ENCODE results near the gene C5orf58. TPM values are rescaled to one million over a fixed set of nuclear protein-coding genes. Genes with fewer than 3 reads are reported as not detected.

C5orf58 gene
- total and polyA plus RNA-seq, 4 experiments from 2014 or later = 2.4 TPM; not detected in 3

DNA sequence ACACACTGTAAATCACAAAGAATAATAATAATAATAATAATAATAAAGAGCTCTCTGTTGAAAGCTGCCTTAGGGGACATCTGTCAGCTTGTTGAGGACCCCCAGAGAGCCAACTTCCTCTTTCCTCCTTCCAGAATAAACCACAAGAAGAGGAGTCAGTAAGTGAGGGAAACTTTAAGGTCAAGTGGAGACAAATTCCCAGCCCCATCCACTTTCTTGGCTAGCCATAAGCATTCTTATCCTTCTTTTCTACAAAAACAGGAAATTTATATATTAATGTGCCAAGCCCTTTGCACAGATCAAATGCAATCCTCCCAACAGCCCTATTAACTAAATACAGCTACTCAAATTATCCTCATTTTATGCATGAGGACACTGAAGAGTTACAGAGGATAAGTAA is 9.4 kb upstream of the C5orf58 start:
- Histone ChIP-seq H3K4me3 (ENCODE audit: low read length in 2 of 2) (no peak overlapping the region), H3K36me3 (ENCODE audit: insufficient read depth, low read length) (no peaks in the 10 kb centered on the region), H3K27ac (ENCODE audit: low read depth, low read length) (no peak overlapping the region), H3K27me3 (ENCODE audit: insufficient read depth, low read length) (no peaks in the 10 kb centered on the region), H3K4me1 (ENCODE audit: insufficient read depth, low read length) (no peaks in the 10 kb centered on the region), H3K9me3 (ENCODE audit: control insufficient read depth in 1 of 2, low read length in 2 of 2) (no peaks in the 10 kb centered on the region)
- DNase-seq = no peak
- H3K36me3 Mint-ChIP-seq = no peaks in the 10 kb centered on the region
- CTCF ChIA-PET (ENCODE audit: partially characterized antibody) = interaction anchor here (0.9 to 20.7 kb wide), 14 partner anchors 14 to 410 kb away, joined by 3 to 374 read pairs (median 5); no protein-coding TSS in a partner anchor
- H3K4me1 Mint-ChIP-seq = peaks cover 3 to 4% (median 3%) of the 10 kb centered on the region in 4 donors
- intact Hi-C loops (cut with micrococcal nuclease) = loop anchor here (10.0 kb wide), 1 partner anchor 119 kb away; the partner anchor contains the start of gene FOXI1
- no peaks in the 10 kb centered on the region for H3K27me3 Mint-ChIP-seq
- no peaks in the 10 kb centered on the region for H3K9me3 Mint-ChIP-seq
- no peak overlapping the region for H3K27ac Mint-ChIP-seq
- POLR2A ChIA-PET (ENCODE audit: partially characterized antibody) = interaction anchor here (1.0 kb wide), 1 partner anchor 50 kb away, joined by 3 read pairs; no protein-coding TSS in a partner anchor
- H3K4me3 Mint-ChIP-seq = no peak overlapping the region

GRCh38 chr5:170223906-170224305 is 8.9 kb upstream of the C5orf58 start:
- Mint-ChIP-seq H3K4me1 (peaks cover 3 to 4% (median 3%) of the 10 kb centered on the region in 4 donors), H3K27ac (no peak overlapping the region), H3K4me3 (no peak overlapping the region), H3K27me3 (no peaks in the 10 kb centered on the region), H3K36me3 (no peaks in the 10 kb centered on the region), H3K9me3 (no peaks in the 10 kb centered on the region)
- Histone ChIP-seq H3K4me1 (ENCODE audit: insufficient read depth, low read length) (no peaks in the 10 kb centered on the region), H3K9me3 (ENCODE audit: control insufficient read depth in 1 of 2, low read length in 2 of 2) (no peaks in the 10 kb centered on the region), H3K4me3 (ENCODE audit: low read length in 2 of 2) (no peak overlapping the region), H3K27me3 (ENCODE audit: insufficient read depth, low read length) (no peaks in the 10 kb centered on the region), H3K36me3 (ENCODE audit: insufficient read depth, low read length) (no peaks in the 10 kb centered on the region), H3K27ac (ENCODE audit: low read depth, low read length) (no peak overlapping the region)
- ChIA-PET POLR2A (ENCODE audit: partially characterized antibody) (interaction anchor here (1.0 kb wide), 1 partner anchor 49 kb away, joined by 3 read pairs; no protein-coding TSS in a partner anchor), CTCF (ENCODE audit: partially characterized antibody) (interaction anchor here (0.9 to 20.7 kb wide), 15 partner anchors 13 to 410 kb away, joined by 3 to 374 read pairs (median 6); no protein-coding TSS in a partner anchor)
- no peak for DNase-seq
- intact Hi-C loops (cut with micrococcal nuclease) = loop anchor here (10.0 kb wide), 1 partner anchor 119 kb away; the partner anchor contains the start of gene FOXI1

DNA sequence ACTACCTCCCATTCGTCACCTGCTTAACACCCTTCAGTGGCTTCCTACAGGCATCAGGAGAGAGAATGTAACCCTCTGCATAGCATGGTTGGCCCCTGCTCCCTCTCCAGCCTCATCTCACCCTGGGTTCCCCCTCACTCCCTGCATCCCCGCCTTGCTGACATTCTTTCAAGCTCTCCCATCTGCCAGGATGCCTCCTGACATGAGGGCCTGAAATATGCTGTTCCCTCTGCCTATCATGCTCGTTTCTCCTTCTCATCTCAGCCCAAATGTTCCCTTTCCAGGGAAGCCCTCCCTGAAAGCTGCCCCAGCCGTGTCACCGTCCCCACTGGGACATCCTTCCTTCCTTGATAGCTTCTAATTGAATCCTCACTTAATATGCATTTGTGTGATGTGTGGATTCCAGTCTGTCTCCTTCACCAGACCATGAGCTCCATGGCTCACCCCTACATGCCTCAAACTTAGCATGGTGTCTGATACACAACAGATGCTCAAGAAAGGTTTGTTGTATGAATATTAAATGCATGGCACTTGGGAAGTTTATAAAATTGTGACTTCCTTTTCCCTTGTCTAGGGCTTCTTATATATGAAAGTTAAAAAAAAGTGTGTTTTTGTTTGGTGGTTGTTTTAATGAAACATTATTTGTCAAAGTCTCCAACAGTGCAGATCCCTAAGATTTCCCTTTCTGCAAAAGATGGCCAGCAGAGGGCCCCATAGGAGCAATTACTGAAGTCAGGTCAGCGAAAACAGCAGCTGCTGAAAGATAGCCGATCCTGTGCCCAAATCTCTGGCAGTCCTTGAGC is 7.3 kb upstream of the C5orf58 start:
- Histone ChIP-seq H3K27ac (ENCODE audit: low read depth, low read length) (no peak overlapping the region), H3K36me3 (ENCODE audit: insufficient read depth, low read length) (no peaks in the 10 kb centered on the region), H3K27me3 (ENCODE audit: insufficient read depth, low read length) (no peaks in the 10 kb centered on the region), H3K9me3 (ENCODE audit: control insufficient read depth in 1 of 2, low read length in 2 of 2) (no peaks in the 10 kb centered on the region), H3K4me1 (ENCODE audit: insufficient read depth, low read length) (no peaks in the 10 kb centered on the region), H3K4me3 (ENCODE audit: low read length in 2 of 2) (no peak overlapping the region)
- ChIA-PET CTCF (ENCODE audit: partially characterized antibody) (interaction anchor here (0.8 to 20.7 kb wide), 30 partner anchors 8 to 408 kb away, joined by 3 to 374 read pairs (median 6); partner anchors contain the start of gene LCP2), POLR2A (ENCODE audit: partially characterized antibody) (interaction anchor here (0.7 to 4.7 kb wide), 10 partner anchors 11 to 113 kb away, joined by 3 to 35 read pairs (median 6); no protein-coding TSS in a partner anchor)
- intact Hi-C loops (cut with micrococcal nuclease) = loop anchor here (1.0 to 10.0 kb wide), 7 partner anchors 29 to 407 kb away; partner anchors contain the start of gene FOXI1
- no peaks in the 10 kb centered on the region for H3K27me3 Mint-ChIP-seq
- peak; percentile 65 to 73 (median 69) for DNase-seq
- peak overlapping the region in 1 of 8 donors; percentile 14 for H3K4me3 Mint-ChIP-seq
- H3K9me3 Mint-ChIP-seq = no peaks in the 10 kb centered on the region
- H3K4me1 Mint-ChIP-seq = peaks cover 3 to 4% (median 3%) of the 10 kb centered on the region in 4 donors
- no peaks in the 10 kb centered on the region for H3K36me3 Mint-ChIP-seq
- H3K27ac Mint-ChIP-seq = peak overlapping the region in 3 of 7 donors; percentile 29 to 71 (median 70)

- peaks cover 3 to 4% (median 3%) of the 10 kb centered on the region in 4 donors for H3K4me1 Mint-ChIP-seq
- H3K4me3 Mint-ChIP-seq = peak overlapping the region in 1 of 8 donors; percentile 14
- intact Hi-C loops (cut with micrococcal nuclease) = loop anchor here (1.0 to 10.0 kb wide), 7 partner anchors 28 to 407 kb away; partner anchors contain the start of gene FOXI1
- Histone ChIP-seq H3K36me3 (ENCODE audit: insufficient read depth, low read length) (no peaks in the 10 kb centered on the region), H3K4me1 (ENCODE audit: insufficient read depth, low read length) (no peaks in the 10 kb centered on the region), H3K27ac (ENCODE audit: low read depth, low read length) (no peak overlapping the region), H3K27me3 (ENCODE audit: insufficient read depth, low read length) (no peaks in the 10 kb centered on the region), H3K9me3 (ENCODE audit: control insufficient read depth in 1 of 2, low read length in 2 of 2) (no peaks in the 10 kb centered on the region), H3K4me3 (ENCODE audit: low read length in 2 of 2) (no peak overlapping the region)
- H3K36me3 Mint-ChIP-seq = no peaks in the 10 kb centered on the region
- ChIA-PET POLR2A (ENCODE audit: partially characterized antibody) (interaction anchor here (0.7 to 4.7 kb wide), 10 partner anchors 10 to 113 kb away, joined by 3 to 35 read pairs (median 6); no protein-coding TSS in a partner anchor), CTCF (ENCODE audit: partially characterized antibody) (interaction anchor here (0.9 to 20.7 kb wide), 30 partner anchors 8 to 407 kb away, joined by 3 to 374 read pairs (median 6); partner anchors contain the start of gene LCP2)
- H3K27ac Mint-ChIP-seq = peak overlapping the region in 2 of 7 donors; percentile 70 to 71
- H3K9me3 Mint-ChIP-seq = no peaks in the 10 kb centered on the region
- no peak for DNase-seq
- no peaks in the 10 kb centered on the region for H3K27me3 Mint-ChIP-seq
These were observed 6.6 kb upstream of the C5orf58 start for GRCh38 chr5:170226129-170226615.

GRCh38 chr5:170226661-170227060 is 6.1 kb upstream of the C5orf58 start:
- H3K27ac Mint-ChIP-seq = no peak overlapping the region
- no peak overlapping the region for H3K4me3 Mint-ChIP-seq
- H3K27me3 Mint-ChIP-seq = no peaks in the 10 kb centered on the region
- Histone ChIP-seq H3K36me3 (ENCODE audit: insufficient read depth, low read length) (no peaks in the 10 kb centered on the region), H3K27me3 (ENCODE audit: insufficient read depth, low read length) (no peaks in the 10 kb centered on the region), H3K27ac (ENCODE audit: low read depth, low read length) (no peak overlapping the region), H3K4me3 (ENCODE audit: low read length in 2 of 2) (no peak overlapping the region), H3K4me1 (ENCODE audit: insufficient read depth, low read length) (no peaks in the 10 kb centered on the region), H3K9me3 (ENCODE audit: control insufficient read depth in 1 of 2, low read length in 2 of 2) (no peaks in the 10 kb centered on the region)
- ChIA-PET POLR2A (ENCODE audit: partially characterized antibody) (interaction anchor here (0.8 to 4.7 kb wide), 9 partner anchors 10 to 112 kb away, joined by 3 to 35 read pairs (median 7); no protein-coding TSS in a partner anchor), CTCF (ENCODE audit: partially characterized antibody) (interaction anchor here (0.9 to 20.7 kb wide), 27 partner anchors 9 to 200 kb away, joined by 3 to 374 read pairs (median 11); partner anchors contain the start of gene LCP2)
- intact Hi-C loops (cut with micrococcal nuclease) = loop anchor here (1.0 to 10.0 kb wide), 7 partner anchors 28 to 406 kb away; partner anchors contain the start of gene FOXI1
- H3K4me1 Mint-ChIP-seq = peaks cover 3 to 4% (median 3%) of the 10 kb centered on the region in 4 donors
- no peak for DNase-seq
- H3K9me3 Mint-ChIP-seq = no peaks in the 10 kb centered on the region
- H3K36me3 Mint-ChIP-seq = no peaks in the 10 kb centered on the region

DNA sequence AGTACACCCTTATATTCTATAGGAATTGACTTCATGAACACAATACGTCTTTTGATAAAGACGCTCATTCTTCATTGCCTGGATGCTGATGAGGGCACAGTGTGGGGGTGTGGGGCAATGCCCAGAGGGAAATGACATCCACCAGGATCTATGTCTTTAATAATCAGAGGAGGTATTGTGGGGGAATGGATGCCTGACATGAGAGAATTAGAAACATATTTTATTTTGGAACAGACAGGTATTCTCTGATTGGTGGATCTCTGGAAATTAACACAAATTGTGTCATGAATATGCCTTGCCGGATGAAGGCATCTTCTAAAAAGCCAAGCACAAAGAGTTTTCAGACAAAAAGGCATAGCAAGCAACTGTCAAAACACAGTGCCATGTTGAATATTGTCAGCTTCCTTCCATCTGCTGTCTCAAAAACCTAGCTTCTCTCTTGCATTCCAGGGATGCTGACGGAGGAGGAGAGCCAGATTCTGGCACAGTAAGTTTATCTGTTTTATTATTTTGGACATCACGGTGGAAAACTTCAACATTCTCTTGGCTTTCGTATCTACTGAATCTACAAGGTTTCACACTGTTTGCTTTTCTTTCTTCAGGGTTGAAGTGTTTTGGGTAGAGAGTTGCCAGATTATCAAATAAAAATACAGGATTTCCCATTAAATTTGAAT is 3.9 kb upstream of the C5orf58 start:
- intact Hi-C loops (cut with micrococcal nuclease) = loop anchor here (10.0 kb wide), 1 partner anchor 124 kb away; the partner anchor contains the start of gene FOXI1
- no peak overlapping the region for H3K4me3 Mint-ChIP-seq
- H3K27me3 ChIP-seq (ENCODE audit: insufficient read depth, low read length) = no peaks in the 10 kb centered on the region
- no peaks in the 10 kb centered on the region for H3K36me3 ChIP-seq (ENCODE audit: insufficient read depth, low read length)
- no peaks in the 10 kb centered on the region for H3K36me3 Mint-ChIP-seq
- H3K27ac Mint-ChIP-seq = no peak overlapping the region
- H3K9me3 Mint-ChIP-seq = no peaks in the 10 kb centered on the region
- no peaks in the 10 kb centered on the region for H3K27me3 Mint-ChIP-seq
- DNase-seq = no peak
- H3K4me3 ChIP-seq (ENCODE audit: low read length in 2 of 2) = no peak overlapping the region
- no peak overlapping the region for H3K27ac ChIP-seq (ENCODE audit: low read depth, low read length)
- H3K9me3 ChIP-seq (ENCODE audit: control insufficient read depth in 1 of 2, low read length in 2 of 2) = no peaks in the 10 kb centered on the region
- peaks cover 3 to 4% (median 3%) of the 10 kb centered on the region in 4 donors for H3K4me1 Mint-ChIP-seq
- H3K4me1 ChIP-seq (ENCODE audit: insufficient read depth, low read length) = no peaks in the 10 kb centered on the region
- CTCF ChIA-PET (ENCODE audit: partially characterized antibody) = interaction anchor here (1.1 to 20.7 kb wide), 12 partner anchors 8 to 198 kb away, joined by 3 to 374 read pairs (median 18); no protein-coding TSS in a partner anchor
- POLR2A ChIA-PET (ENCODE audit: partially characterized antibody) = interaction anchor here (0.5 to 4.7 kb wide), 6 partner anchors 33 to 188 kb away, joined by 3 to 35 read pairs (median 3); no protein-coding TSS in a partner anchor
